ENCODE measurements around the gene CCDC190. TPM values are rescaled to one million over a fixed set of nuclear protein-coding genes. Genes with fewer than 3 reads are reported as not detected.

Gene CCDC190, protein sequence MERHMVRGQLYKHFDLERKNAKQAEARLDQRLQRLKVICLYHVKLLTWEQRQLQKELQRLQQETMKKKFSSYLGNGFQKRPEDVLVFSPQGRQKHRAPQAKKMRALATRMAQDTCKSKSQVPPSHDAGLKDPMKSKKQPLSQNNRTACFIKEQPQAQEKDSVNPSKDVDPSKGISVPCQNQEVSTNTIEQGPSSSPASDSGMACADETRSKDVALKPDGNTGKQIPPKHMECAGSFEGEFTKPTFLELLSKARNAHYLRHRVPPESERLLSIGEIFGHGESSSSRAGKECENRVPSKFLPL
- not detected in 2 replicates for total RNA-seq (2014; rRNA removed; shearing (Covaris generic))
- polyA plus RNA-seq (2016; fragmentation: Nextera tagmentation; extraction: Ambion mirVana) = not detected in 2 replicates
- long read RNA-seq = 0 reads

DNA sequence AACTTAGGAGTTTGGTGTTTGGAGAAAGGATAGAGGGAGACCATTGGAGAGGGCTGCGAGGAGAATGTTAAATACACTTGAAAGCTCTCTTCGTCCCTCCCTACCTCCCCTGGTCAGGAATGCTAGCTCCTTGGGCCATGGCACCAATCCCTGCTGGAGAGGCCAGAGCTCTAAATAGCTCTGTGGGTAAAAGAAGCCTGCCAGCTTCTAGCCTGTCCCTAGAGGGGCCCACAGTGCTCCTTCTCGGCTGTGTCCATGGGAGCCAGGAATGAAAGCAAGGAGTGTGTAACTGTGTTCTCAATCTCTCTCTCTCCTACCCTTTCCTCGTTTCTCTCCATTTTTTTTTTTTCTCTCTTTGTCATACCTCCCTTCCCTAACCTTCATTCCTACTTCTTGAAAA, at the start of gene CCDC190:
TSS of gene CCDC190 (minus strand) at position 75 of the 400 bp plus-strand sequence. CDS start 1,529 bp downstream, outside the sequence.
- Histone ChIP-seq H3F3A (replicated peaks; ENCODE audit: low read depth) (no peaks in the 10 kb centered on the region), H3K4me2 (no peak within 1 kb of the TSS), H3K27ac (ENCODE audit: low read depth) (no peak within 1 kb of the TSS), H3K9me2 (ENCODE audit: insufficient read depth) (no peaks in the 10 kb centered on the region), H3K4me3 (no peak within 1 kb of the TSS), H4K20me1 (replicated peaks; ENCODE audit: insufficient read depth) (no peaks in the 10 kb centered on the region), H3K27me3 (ENCODE audit: insufficient read depth) (no peaks in the 10 kb centered on the region), H2AFZ (peak within 1 kb of the TSS; percentile 43; the same call in 1 of the 2 replicates), H3K36me3 (ENCODE audit: insufficient read depth) (no peaks in the 10 kb centered on the region), H3K79me2 (replicated peaks; ENCODE audit: insufficient read depth) (no peaks in the 10 kb centered on the region), H3K4me1 (ENCODE audit: insufficient read depth) (no peaks in the 10 kb centered on the region)
- DNase-seq (ENCODE audit: low spot score) = peak; percentile 17
- ATAC-seq = peak; percentile 79
- H3K36me3 Mint-ChIP-seq (ENCODE audit: low read depth) = no peaks in the 10 kb centered on the region
- no peak within 1 kb of the TSS for H3K4me3 Mint-ChIP-seq
- no peak for TF ChIP-seq CREB1 (CRISPR knock-in tag; IDR thresholded peaks at IDR 0.05; ENCODE audit: low read depth)
- no peak for TF ChIP-seq EZH2phosphoT487 (IDR thresholded peaks at IDR 0.05; ENCODE audit: unreplicated experiment)
- no peak for TF ChIP-seq JUNB (IDR thresholded peaks at IDR 0.05; ENCODE audit: unreplicated experiment)
- TF ChIP-seq, protein P1, sequence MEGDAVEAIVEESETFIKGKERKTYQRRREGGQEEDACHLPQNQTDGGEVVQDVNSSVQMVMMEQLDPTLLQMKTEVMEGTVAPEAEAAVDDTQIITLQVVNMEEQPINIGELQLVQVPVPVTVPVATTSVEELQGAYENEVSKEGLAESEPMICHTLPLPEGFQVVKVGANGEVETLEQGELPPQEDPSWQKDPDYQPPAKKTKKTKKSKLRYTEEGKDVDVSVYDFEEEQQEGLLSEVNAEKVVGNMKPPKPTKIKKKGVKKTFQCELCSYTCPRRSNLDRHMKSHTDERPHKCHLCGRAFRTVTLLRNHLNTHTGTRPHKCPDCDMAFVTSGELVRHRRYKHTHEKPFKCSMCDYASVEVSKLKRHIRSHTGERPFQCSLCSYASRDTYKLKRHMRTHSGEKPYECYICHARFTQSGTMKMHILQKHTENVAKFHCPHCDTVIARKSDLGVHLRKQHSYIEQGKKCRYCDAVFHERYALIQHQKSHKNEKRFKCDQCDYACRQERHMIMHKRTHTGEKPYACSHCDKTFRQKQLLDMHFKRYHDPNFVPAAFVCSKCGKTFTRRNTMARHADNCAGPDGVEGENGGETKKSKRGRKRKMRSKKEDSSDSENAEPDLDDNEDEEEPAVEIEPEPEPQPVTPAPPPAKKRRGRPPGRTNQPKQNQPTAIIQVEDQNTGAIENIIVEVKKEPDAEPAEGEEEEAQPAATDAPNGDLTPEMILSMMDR (conservative IDR thresholded peaks at IDR 0.05; ENCODE audit: low read depth in 2 of 2) = no peak
- TF ChIP-seq, protein P2, sequence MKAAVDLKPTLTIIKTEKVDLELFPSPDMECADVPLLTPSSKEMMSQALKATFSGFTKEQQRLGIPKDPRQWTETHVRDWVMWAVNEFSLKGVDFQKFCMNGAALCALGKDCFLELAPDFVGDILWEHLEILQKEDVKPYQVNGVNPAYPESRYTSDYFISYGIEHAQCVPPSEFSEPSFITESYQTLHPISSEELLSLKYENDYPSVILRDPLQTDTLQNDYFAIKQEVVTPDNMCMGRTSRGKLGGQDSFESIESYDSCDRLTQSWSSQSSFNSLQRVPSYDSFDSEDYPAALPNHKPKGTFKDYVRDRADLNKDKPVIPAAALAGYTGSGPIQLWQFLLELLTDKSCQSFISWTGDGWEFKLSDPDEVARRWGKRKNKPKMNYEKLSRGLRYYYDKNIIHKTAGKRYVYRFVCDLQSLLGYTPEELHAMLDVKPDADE (IDR thresholded peaks at IDR 0.05) = no peak
- no peak for TF ChIP-seq ZNF331 (CRISPR knock-in tag; IDR thresholded peaks at IDR 0.05; ENCODE audit: low read depth)
- H3K4me1 Mint-ChIP-seq = no peaks in the 10 kb centered on the region; the same call in 2 of the 3 replicates
- no peaks in the 10 kb centered on the region for H3K27me3 Mint-ChIP-seq (ENCODE audit: insufficient read depth, low read depth, poor library complexity)
- H3K27ac Mint-ChIP-seq = no peak within 1 kb of the TSS
- no peaks in the 10 kb centered on the region for H3K9me3 Mint-ChIP-seq

DNA sequence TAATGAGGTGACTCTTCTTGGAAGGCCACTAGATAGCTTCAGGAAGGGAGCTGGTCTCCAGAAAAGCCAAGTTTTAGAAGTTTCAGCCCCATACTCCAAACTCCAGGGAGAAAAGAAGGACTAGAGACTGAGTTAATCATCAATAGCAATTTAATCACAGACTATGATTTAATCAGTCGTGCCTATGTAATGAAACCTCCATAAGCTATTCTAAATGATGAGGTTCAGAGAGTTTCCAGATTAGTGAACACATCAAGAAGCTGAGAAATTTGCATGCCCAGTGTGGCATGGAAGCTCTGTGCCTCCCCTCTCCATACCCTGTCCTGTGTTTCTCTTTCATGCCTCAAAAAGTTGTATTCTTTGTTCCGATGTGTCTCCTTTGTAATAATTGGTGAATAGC, 49.2 kb upstream of the CCDC190 start:
- H3K9me2 ChIP-seq (ENCODE audit: insufficient read depth) = peaks cover 12% of the 10 kb centered on the region; the same call in 1 of the 2 replicates
- no peak for ATAC-seq
- H3K4me2 ChIP-seq = no peak overlapping the region
- H3K27ac Mint-ChIP-seq = no peak overlapping the region
- H3K4me3 Mint-ChIP-seq = no peak overlapping the region
- peaks cover 4% of the 10 kb centered on the region; the same call in 1 of the 3 replicates for H3K36me3 Mint-ChIP-seq (ENCODE audit: low read depth)
- H3K9me3 Mint-ChIP-seq = peaks cover 15% of the 10 kb centered on the region
- no peak overlapping the region for H3K4me3 ChIP-seq
- H3K36me3 ChIP-seq (ENCODE audit: insufficient read depth) = no peaks in the 10 kb centered on the region
- no peaks in the 10 kb centered on the region for H3K79me2 ChIP-seq (replicated peaks; ENCODE audit: insufficient read depth)
- no peak overlapping the region for H2AFZ ChIP-seq
- no peak for DNase-seq (ENCODE audit: low spot score)
- H3K27ac ChIP-seq (ENCODE audit: low read depth) = no peak overlapping the region
- H4K20me1 ChIP-seq (replicated peaks; ENCODE audit: insufficient read depth) = no peaks in the 10 kb centered on the region
- H3K27me3 Mint-ChIP-seq (ENCODE audit: insufficient read depth, low read depth, poor library complexity) = no peaks in the 10 kb centered on the region
- no peaks in the 10 kb centered on the region for H3F3A ChIP-seq (replicated peaks; ENCODE audit: low read depth)
- no peaks in the 10 kb centered on the region for H3K4me1 ChIP-seq (ENCODE audit: insufficient read depth)
- H3K4me1 Mint-ChIP-seq = peaks cover under 1% of the 10 kb centered on the region; the same call in 2 of the 3 replicates
- H3K27me3 ChIP-seq (ENCODE audit: insufficient read depth) = no peaks in the 10 kb centered on the region
- TF ChIP-seq POLR2AphosphoS5 (IDR thresholded peaks at IDR 0.05; ENCODE audit: low read depth) (no peak), CREB1 (CRISPR knock-in tag; IDR thresholded peaks at IDR 0.05; ENCODE audit: low read depth) (no peak), EZH2phosphoT487 (IDR thresholded peaks at IDR 0.05; ENCODE audit: unreplicated experiment) (no peak), NANOG (IDR thresholded peaks at IDR 0.05; ENCODE audit: borderline replicate concordance) (no peak)
- TF ChIP-seq, protein P3, sequence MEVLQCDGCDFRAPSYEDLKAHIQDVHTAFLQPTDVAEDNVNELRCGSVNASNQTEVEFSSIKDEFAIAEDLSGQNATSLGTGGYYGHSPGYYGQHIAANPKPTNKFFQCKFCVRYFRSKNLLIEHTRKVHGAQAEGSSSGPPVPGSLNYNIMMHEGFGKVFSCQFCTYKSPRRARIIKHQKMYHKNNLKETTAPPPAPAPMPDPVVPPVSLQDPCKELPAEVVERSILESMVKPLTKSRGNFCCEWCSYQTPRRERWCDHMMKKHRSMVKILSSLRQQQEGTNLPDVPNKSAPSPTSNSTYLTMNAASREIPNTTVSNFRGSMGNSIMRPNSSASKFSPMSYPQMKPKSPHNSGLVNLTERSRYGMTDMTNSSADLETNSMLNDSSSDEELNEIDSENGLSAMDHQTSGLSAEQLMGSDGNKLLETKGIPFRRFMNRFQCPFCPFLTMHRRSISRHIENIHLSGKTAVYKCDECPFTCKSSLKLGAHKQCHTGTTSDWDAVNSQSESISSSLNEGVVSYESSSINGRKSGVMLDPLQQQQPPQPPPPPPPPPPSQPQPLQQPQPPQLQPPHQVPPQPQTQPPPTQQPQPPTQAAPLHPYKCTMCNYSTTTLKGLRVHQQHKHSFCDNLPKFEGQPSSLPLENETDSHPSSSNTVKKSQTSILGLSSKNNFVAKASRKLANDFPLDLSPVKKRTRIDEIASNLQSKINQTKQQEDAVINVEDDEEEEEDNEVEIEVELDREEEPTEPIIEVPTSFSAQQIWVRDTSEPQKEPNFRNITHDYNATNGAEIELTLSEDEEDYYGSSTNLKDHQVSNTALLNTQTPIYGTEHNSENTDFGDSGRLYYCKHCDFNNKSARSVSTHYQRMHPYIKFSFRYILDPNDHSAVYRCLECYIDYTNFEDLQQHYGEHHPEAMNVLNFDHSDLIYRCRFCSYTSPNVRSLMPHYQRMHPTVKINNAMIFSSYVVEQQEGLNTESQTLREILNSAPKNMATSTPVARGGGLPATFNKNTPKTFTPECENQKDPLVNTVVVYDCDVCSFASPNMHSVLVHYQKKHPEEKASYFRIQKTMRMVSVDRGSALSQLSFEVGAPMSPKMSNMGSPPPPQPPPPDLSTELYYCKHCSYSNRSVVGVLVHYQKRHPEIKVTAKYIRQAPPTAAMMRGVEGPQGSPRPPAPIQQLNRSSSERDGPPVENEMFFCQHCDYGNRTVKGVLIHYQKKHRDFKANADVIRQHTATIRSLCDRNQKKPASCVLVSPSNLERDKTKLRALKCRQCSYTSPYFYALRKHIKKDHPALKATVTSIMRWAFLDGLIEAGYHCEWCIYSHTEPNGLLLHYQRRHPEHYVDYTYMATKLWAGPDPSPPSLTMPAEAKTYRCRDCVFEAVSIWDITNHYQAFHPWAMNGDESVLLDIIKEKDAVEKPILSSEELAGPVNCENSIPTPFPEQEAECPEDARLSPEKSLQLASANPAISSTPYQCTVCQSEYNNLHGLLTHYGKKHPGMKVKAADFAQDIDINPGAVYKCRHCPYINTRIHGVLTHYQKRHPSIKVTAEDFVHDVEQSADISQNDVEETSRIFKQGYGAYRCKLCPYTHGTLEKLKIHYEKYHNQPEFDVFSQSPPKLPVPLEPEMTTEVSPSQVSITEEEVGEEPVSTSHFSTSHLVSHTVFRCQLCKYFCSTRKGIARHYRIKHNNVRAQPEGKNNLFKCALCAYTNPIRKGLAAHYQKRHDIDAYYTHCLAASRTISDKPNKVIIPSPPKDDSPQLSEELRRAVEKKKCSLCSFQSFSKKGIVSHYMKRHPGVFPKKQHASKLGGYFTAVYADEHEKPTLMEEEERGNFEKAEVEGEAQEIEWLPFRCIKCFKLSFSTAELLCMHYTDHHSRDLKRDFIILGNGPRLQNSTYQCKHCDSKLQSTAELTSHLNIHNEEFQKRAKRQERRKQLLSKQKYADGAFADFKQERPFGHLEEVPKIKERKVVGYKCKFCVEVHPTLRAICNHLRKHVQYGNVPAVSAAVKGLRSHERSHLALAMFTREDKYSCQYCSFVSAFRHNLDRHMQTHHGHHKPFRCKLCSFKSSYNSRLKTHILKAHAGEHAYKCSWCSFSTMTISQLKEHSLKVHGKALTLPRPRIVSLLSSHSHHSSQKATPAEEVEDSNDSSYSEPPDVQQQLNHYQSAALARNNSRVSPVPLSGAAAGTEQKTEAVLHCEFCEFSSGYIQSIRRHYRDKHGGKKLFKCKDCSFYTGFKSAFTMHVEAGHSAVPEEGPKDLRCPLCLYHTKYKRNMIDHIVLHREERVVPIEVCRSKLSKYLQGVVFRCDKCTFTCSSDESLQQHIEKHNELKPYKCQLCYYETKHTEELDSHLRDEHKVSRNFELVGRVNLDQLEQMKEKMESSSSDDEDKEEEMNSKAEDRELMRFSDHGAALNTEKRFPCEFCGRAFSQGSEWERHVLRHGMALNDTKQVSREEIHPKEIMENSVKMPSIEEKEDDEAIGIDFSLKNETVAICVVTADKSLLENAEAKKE (CRISPR knock-in tag; IDR thresholded peaks at IDR 0.05) = no peak
